PC-3 (cell line): ENCODE measurements around the gene TCF12. TPM values are rescaled to one million over a fixed set of nuclear protein-coding genes. Genes with fewer than 3 reads are reported as not detected.

ENCODE experiments used
- ATAC-seq: fragments of 200-7000 bp; cut with Tn5 transposase; 2 replicates; pipeline ENCODE4 v1.9.1; 2020; ENCODE audit warnings: mild to moderate bottlenecking, moderate library complexity
- BruUV-seq: library from RNA; stranded (reverse); fragments of 400-500 nt; replicated peaks from 2 replicates; lab custom pipeline; 2021; lab: Mats Ljungman, UMichigan
- CTCF ChIA-PET: fragments of 300-600 bp; sonication (Branson Sonifier 250); formaldehyde crosslinking; loops from one replicate; lab custom pipeline; 2022; ENCODE audit warnings: antibody characterized with exemption; lab: Charles Lee
- POLR2A ChIA-PET: fragments of 300-600 bp; sonication (Branson Sonifier 250); formaldehyde crosslinking; loops from one replicate; lab custom pipeline; 2022; ENCODE audit warnings: antibody characterized with exemption; ENCODE audit not compliant: unreplicated experiment; lab: Charles Lee
- DNase-seq: peaks from one replicate; pipeline ENCODE4 v3.0.0-alpha.2; 2015
- H2AFZ ChIP-seq: fragments of 300-600 bp; sonication (generic); 2 replicates; pipeline ENCODE4 v1.6.0; 2016; ENCODE audit warnings: antibody characterized with exemption, low read length
- H3F3A ChIP-seq: fragments of 300-600 bp; sonication (generic); one replicate; pipeline ENCODE4 v1.6.0; 2017; ENCODE audit warnings: antibody characterized with exemption, low read length, control low read depth, mild to moderate bottlenecking; ENCODE audit not compliant: unreplicated experiment
- H3K27ac ChIP-seq: fragments of 300-600 bp; sonication (generic); 2 replicates; pipeline ENCODE4 v1.5.1; 2016; ENCODE audit warnings: mild to moderate bottlenecking, low read length
- H3K27me3 ChIP-seq: fragments of 300-600 bp; sonication (generic); 2 replicates; pipeline ENCODE4 v1.6.1; 2016; ENCODE audit warnings: low read length, mixed read lengths
- H3K36me3 ChIP-seq: fragments of 300-600 bp; sonication (generic); 2 replicates; pipeline ENCODE4 v1.6.1; 2016; ENCODE audit warnings: low read depth, mixed run types, low read length, mixed read lengths
- H3K4me1 ChIP-seq: fragments of 300-600 bp; sonication (generic); 2 replicates; pipeline ENCODE4 v1.5.1; 2016; ENCODE audit warnings: low read length; ENCODE audit not compliant: insufficient read depth
- H3K4me2 ChIP-seq: fragments of 300-600 bp; sonication (generic); 2 replicates; pipeline ENCODE4 v1.6.0; 2016; ENCODE audit warnings: low read length
- H3K4me3 ChIP-seq: fragments of 300-600 bp; sonication (generic); 2 replicates; pipeline ENCODE4 v1.5.1; 2016; ENCODE audit warnings: mild to moderate bottlenecking, low read length, mixed read lengths
- H3K79me2 ChIP-seq: fragments of 300-600 bp; sonication (generic); 2 replicates; pipeline ENCODE4 v1.6.1; 2017; ENCODE audit warnings: low read length, mixed read lengths
- H3K9ac ChIP-seq: fragments of 300-600 bp; sonication (generic); 2 replicates; pipeline ENCODE4 v1.6.0; 2016; ENCODE audit warnings: mild to moderate bottlenecking, low read length
- H3K9me2 ChIP-seq: fragments of 300-600 bp; sonication (generic); replicated peaks from 2 replicates; pipeline ENCODE4 v1.6.1; 2016; ENCODE audit warnings: mixed run types, low read length, mixed read lengths
- H3K9me3 ChIP-seq: fragments of 300-600 bp; sonication (generic); 2 replicates; pipeline ENCODE4 v1.6.1; 2016; ENCODE audit warnings: low read length, mixed read lengths
- H4K20me1 ChIP-seq: fragments of 300-600 bp; sonication (generic); 2 replicates; pipeline ENCODE4 v1.6.1; 2016; ENCODE audit warnings: low read length, mixed read lengths
- CTCF ChIP-seq: fragments of 300-600 bp; sonication (generic); conservative IDR thresholded peaks from 2 replicates; pipeline ENCODE4 v1.5.1; 2017; ENCODE audit warnings: antibody characterized with exemption, low read depth, mild to moderate bottlenecking, low read length
- EZH2 ChIP-seq: fragments of 300-600 bp; sonication (generic); IDR thresholded peaks from one replicate; pipeline ENCODE4 v1.6.1; 2017; ENCODE audit warnings: antibody characterized with exemption, mild to moderate bottlenecking, low read length; ENCODE audit not compliant: unreplicated experiment
- EZH2phosphoT487 ChIP-seq: fragments of 300-600 bp; sonication (generic); IDR thresholded peaks from 2 replicates; pipeline ENCODE4 v1.6.1; 2018; ENCODE audit warnings: mild to moderate bottlenecking, antibody characterized with exemption, low read length, borderline replicate concordance
- intact Hi-C: fragments of 100-400 bp; cut with micrococcal nuclease; formaldehyde crosslinking; loops from 2 replicates; pipeline ENCODE4 v1.9.0; 2023
- total RNA-seq: library from RNA; depleted of rRNA; stranded (reverse); fragments of >200 nt; gene quantifications from 2 replicates; pipeline ENCODE4 v1.2.3, GENCODE V29; 2014

Gene TCF12
- total RNA-seq, 1 experiment from 2014 or later = 103 TPM

- no peak overlapping the region for H3K4me3 ChIP-seq
- intact Hi-C loops = loop anchor here (10.0 kb wide), 1 partner anchor 156 kb away; no protein-coding TSS in a partner anchor
- H2AFZ ChIP-seq = no peak overlapping the region
- peaks cover 6% of the 10 kb centered on the region for H3F3A ChIP-seq
- H3K9me3 ChIP-seq = no peaks in the 10 kb centered on the region
- ATAC-seq (no peak), DNase-seq (no peak)
- H3K4me1 ChIP-seq = peaks cover 46% of the 10 kb centered on the region
- no peaks in the 10 kb centered on the region for H3K36me3 ChIP-seq
- H3K79me2 ChIP-seq = peaks cover 71% of the 10 kb centered on the region
- TF ChIP-seq CTCF (no peak), EZH2phosphoT487 (no peak), EZH2 (no peak)
- BruUV-seq = no TSS peak
- ChIA-PET CTCF (no interaction called here), POLR2A (no interaction called here)
- peak overlapping the region; percentile 83; the same call in 1 of the 2 replicates for H3K4me2 ChIP-seq
- no peak overlapping the region; the same call in 1 of the 2 replicates for H3K27ac ChIP-seq
- H3K9me2 ChIP-seq = no peaks in the 10 kb centered on the region
- no peaks in the 10 kb centered on the region for H4K20me1 ChIP-seq
- H3K9ac ChIP-seq = no peak overlapping the region
- H3K27me3 ChIP-seq = no peaks in the 10 kb centered on the region
Observed at GRCh38 chr15:56980473-56980872, 62.0 kb downstream of the TCF12 start.

- no peak overlapping the region for H3K9ac ChIP-seq
- H3K4me2 ChIP-seq = no peak overlapping the region
- peaks cover 50% of the 10 kb centered on the region for H3K4me1 ChIP-seq
- no peaks in the 10 kb centered on the region for H3K27me3 ChIP-seq
- peaks cover 72% of the 10 kb centered on the region for H3K79me2 ChIP-seq
- H4K20me1 ChIP-seq = no peaks in the 10 kb centered on the region
- H3K36me3 ChIP-seq = no peaks in the 10 kb centered on the region
- no peak for TF ChIP-seq EZH2
- no peak for TF ChIP-seq EZH2phosphoT487
- TF ChIP-seq CTCF = no peak
- no peak for ATAC-seq
- ChIA-PET POLR2A (no interaction called here), CTCF (no interaction called here)
- H3K4me3 ChIP-seq = no peak overlapping the region
- H2AFZ ChIP-seq = no peak overlapping the region
- no peaks in the 10 kb centered on the region for H3K9me2 ChIP-seq
- H3K27ac ChIP-seq = no peak overlapping the region
- no peaks in the 10 kb centered on the region for H3K9me3 ChIP-seq
- no peak for DNase-seq
- peaks cover 6% of the 10 kb centered on the region for H3F3A ChIP-seq
- intact Hi-C loops = loop anchor here (10.0 kb wide), 1 partner anchor 156 kb away; no protein-coding TSS in a partner anchor
- BruUV-seq = no TSS peak
Observed at GRCh38 chr15:56981160-56981559, 62.7 kb downstream of the TCF12 start.

- Histone ChIP-seq H3K27ac (no peak overlapping the region), H3K4me2 (no peak overlapping the region), H3F3A (peaks cover 6% of the 10 kb centered on the region), H3K9me3 (no peaks in the 10 kb centered on the region), H3K36me3 (no peaks in the 10 kb centered on the region), H3K4me3 (no peak overlapping the region), H3K9ac (no peak overlapping the region), H3K79me2 (peaks cover 78% of the 10 kb centered on the region), H3K9me2 (no peaks in the 10 kb centered on the region), H3K27me3 (no peaks in the 10 kb centered on the region), H4K20me1 (no peaks in the 10 kb centered on the region; the same call in 1 of the 2 replicates), H2AFZ (no peak overlapping the region), H3K4me1 (peaks cover 49% of the 10 kb centered on the region)
- TF ChIP-seq EZH2 (no peak), CTCF (no peak), EZH2phosphoT487 (no peak)
- intact Hi-C loops = loop anchor here (10.0 kb wide), 1 partner anchor 158 kb away; no protein-coding TSS in a partner anchor
- DNase-seq (no peak), ATAC-seq (no peak)
- no TSS peak for BruUV-seq
- ChIA-PET POLR2A (no interaction called here), CTCF (no interaction called here)
Observed at GRCh38 chr15:56982987-56983386, 64.5 kb downstream of the TCF12 start.
